Stimulated activated CD4-positive, alpha-beta T cell treated with anti-CD3 and anti-CD28 coated beads, Interleukin-4, amount 100 ng/mL, for 24 hours (primary cell): ENCODE measurements around the gene TCF20.

Experiments
- DNase-seq: peaks from one replicate; pipeline ENCODE4 v3.0.0-alpha.2; 2020

The TCF20 gene

DNA sequence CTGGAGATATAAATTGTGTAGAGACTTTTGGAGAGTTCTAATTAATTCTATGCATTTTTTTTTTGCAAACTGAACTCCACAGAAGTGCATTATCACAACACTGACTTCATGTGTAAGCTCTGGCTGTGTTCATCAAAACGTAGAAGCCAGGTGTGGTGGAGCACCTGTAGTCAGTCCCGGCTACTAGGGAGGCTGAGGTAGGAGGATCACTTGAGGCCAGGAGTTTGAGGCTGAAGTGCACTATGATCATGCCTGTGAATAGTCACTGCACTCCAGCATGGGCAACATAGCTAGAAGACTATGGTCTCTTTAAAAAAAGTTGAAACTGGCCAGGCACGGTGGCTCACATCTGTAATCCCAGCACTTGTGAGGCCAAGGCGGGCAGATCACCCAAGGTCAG is 20.6 kb downstream of the TCF20 start:
- DNase-seq = no peak

- no peak for DNase-seq
These were observed 21.5 kb downstream of the TCF20 start for GRCh38 chr22:42248995-42249394.

DNA sequence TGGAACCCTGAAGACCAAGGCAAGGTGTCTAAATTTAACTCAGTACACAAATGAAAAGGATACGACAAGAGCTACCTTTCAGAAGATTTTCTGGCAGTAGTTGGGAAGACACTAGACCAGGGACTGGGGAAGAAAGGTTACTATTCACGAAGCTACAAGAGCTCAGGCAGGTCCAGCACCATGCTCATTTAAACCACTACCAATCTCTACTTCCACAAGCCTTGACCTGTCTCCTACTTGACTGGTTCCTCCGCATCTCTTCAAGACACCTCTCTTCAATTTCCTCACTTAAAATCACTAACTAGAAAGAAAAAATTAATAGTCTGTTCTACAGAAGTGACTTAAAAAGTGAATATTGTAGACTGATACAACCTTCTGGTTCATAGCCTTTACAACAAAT is 22.9 kb downstream of the TCF20 start:
- no peak for DNase-seq

GRCh38 chr22:42243802-42244060 is 26.7 kb downstream of the TCF20 start:
- no peak for DNase-seq

DNA sequence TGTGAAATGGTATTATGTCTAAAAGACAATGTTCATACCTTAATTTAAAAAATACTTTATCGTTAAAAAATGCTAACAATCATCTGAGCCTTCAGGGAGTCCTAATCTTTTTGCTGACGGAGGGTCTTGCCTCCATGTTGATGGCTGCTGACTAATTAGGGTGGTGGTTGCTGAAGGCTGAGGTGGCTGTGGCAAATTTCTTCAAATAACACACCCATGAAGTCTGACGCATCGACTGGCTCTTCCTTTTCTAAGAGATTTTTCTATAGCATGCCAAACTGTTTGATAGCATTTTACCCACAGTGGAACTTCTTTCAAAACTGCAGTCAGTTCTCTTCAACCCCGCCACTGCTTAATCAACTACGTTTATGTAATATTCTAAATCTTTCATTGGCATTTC is 33.6 kb downstream of the TCF20 start:
- DNase-seq = no peak

GRCh38 chr22:42236268-42236667 is 34.2 kb downstream of the TCF20 start:
- no peak for DNase-seq

GRCh38 chr22:42233879-42234278 is 36.6 kb downstream of the TCF20 start:
- DNase-seq = no peak

DNA sequence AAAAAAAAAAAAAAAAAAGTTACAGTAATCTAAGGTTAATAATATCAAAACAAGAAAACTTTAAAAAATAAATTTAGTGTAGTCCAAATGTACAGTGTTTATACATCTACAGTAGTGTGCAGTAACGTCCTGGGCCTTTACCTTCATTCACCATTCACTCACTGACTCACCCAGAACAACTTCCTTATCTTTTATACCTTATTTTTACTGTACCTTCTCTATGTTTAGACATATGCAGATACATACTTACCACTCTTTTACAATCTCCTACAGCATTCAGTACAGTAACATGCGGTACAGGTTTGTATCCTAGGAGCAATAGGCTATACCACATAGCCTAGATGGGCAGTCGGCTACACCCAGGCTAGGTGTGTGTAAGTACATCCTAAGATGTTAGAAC is 38.5 kb downstream of the TCF20 start:
- no peak for DNase-seq

DNA sequence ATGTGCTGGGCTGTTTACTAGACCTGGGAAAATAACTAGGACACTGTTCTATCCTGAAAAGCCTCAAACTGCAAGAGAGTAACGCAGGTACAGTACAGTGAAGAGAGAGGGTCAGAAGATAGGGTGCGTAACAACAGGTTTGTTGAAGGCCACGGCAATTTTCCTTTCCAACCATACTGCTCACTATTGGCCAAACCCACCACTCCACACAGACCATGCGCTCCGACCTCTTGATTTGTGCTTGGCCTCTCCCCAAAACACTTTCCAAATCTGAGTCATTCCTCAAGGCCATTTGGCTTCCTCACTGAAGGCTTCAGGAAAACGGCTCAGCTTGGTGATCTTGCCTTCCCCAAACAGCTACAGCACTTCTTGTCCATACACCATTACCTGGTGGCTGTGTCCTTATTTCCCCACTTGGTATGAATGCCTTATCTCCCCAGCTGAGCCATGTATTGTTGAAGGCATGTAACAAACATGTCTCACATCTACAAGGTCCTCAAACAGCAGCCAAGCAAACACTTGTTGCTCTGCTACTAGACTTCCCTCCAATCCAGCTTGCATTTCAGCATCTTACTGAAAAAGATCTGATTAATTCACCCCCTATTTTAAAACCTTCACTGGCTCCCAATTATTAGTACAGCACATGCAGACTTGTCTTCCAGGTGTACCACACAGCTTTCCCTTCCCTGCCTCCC is 40.9 kb downstream of the TCF20 start:
- DNase-seq = no peak

DNA sequence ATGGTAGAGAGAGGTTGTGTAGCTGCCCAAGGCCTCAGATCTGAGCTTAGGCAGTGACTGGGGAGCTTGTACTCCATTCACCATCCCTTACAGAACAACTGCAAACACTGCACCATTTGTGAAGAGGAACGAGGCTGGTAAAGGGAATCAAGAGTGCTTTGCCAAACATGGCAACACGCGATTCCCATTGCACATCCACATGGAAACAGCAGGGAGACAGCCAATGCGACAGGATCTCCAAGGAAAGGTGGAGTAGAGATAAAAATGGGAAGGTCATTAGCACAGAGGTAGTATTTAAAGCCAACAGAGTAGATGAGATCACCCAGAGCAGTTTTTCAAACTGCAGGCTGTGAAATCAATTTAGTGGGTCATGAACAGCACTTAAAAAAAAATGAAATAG is 42.0 kb downstream of the TCF20 start:
- no peak for DNase-seq

DNA sequence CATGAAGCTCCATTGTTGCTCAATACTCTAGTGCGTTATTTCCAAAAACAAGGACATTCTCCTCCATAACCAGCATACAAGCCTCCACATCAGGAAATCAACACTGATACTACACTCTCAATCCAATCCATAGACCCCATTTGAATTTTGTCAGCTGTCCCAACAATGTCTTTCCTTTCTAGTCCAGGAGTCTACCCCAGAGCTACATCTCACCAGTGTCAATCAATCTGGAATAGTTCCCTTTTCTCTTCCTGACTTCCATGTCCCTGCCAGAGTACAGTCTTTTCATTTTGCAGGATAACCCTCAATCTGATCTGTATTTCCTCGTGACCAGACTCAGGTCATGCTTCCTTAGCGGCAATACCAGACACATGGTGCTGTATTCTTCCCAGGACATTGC is 43.0 kb downstream of the TCF20 start:
- no peak for DNase-seq

- no peak for DNase-seq
These were observed 44.6 kb downstream of the TCF20 start for GRCh38 chr22:42225841-42226240.

GRCh38 chr22:42222140-42222539 is 48.3 kb downstream of the TCF20 start:
- no peak for DNase-seq
